H1 (cell line): ENCODE measurements around the gene NFYA.

Source experiments
- EP300 ChIP-seq, 2 experiments: IDR thresholded peaks; 1 replicate in 1 of 2; 2 replicates in 1 of 2; pipeline ENCODE4 v1.6.1; 2011 to 2012; ENCODE audit warnings: low read depth in 2 of 2, low read length in 2 of 2, mild to moderate bottlenecking in 2 of 2, borderline replicate concordance in 1 of 2, inconsistent platforms in 1 of 2, moderate library complexity in 1 of 2
- MAFK ChIP-seq: IDR thresholded peaks from 2 replicates; pipeline ENCODE4 v1.6.1; 2012; ENCODE audit warnings: low read depth, mild to moderate bottlenecking, improper control_type of control experiment, low read length

DNA sequence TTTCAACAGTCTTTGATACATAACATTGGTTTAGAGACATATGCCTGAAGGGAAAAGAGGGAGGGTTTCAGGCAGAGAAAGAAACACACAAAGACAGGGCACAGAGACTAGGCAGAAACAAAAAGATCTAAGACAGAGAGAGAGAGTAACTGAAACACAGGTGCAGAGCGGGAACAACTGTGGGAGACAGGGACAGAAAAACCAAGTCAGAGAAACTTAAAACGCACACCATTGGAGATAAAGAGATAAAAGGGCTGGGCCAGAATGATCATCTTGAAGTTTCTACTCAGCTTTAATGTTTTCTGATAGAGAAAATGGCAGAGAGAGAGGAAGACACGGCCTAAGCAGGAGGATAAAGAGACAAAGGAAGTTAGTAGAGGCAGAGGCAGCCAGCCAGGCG lies 45.5 kb upstream of the NFYA start:
- TF ChIP-seq EP300 (IDR thresholded peaks at IDR 0.05; ENCODE audit: borderline replicate concordance in 1 of 2, low read depth in 2 of 2, low read length in 2 of 2), result no peak
- TF ChIP-seq MAFK, result no peak
